ENCODE measurements around the gene OR4E2. TPM values are rescaled to one million over a fixed set of nuclear protein-coding genes. Genes with fewer than 3 reads are reported as not detected.
"Not testable (repeated sequence)": the region's sequence is repeated elsewhere in the genome, so short reads cannot be mapped to it uniquely, and the experiment has no call there.

Gene OR4E2
- polyA plus RNA-seq, 1 experiment, result not detected

GRCh38 chr14:21686468-21686867 lies 32.8 kb downstream of the OR4E2 start:
- ChIA-PET POLR2A (no interaction called here), CTCF (interaction anchor here (1.3 kb wide), 1 partner anchor 25 kb away, joined by 4 read pairs; no protein-coding TSS in a partner anchor)

GRCh38 chr14:21694425-21694824 lies 40.8 kb downstream of the OR4E2 start:
- no peaks in the 10 kb centered on the region for H3K27me3 ChIP-seq (ENCODE audit: control insufficient read depth, insufficient read depth, low read length)
- POLR2A ChIA-PET, result no interaction called here
- peaks cover 7% of the 10 kb centered on the region; the same call in 1 of the 2 replicates for H3K9me3 ChIP-seq (ENCODE audit: control insufficient read depth, insufficient read depth, low read length)
- CTCF ChIA-PET, result no interaction called here
- H3K4me3 ChIP-seq (ENCODE audit: low read depth, low read length), result no peak overlapping the region
- no peak overlapping the region for H3K27ac ChIP-seq (ENCODE audit: low read depth, low read length)
- no peak for TF ChIP-seq CTCF (IDR thresholded peaks at IDR 0.05; ENCODE audit: low read depth, low read length)
- DNase-seq (ENCODE audit: low read depth, low spot score), result no peak

More at GRCh38 chr14:21686468-21686867, 32.8 kb downstream of the OR4E2 start:
- Histone ChIP-seq H3K27me3 (ENCODE audit: control insufficient read depth, insufficient read depth, low read length) (no peaks in the 10 kb centered on the region), H3K27ac (ENCODE audit: low read depth, low read length) (no peak overlapping the region), H3K4me3 (ENCODE audit: low read depth, low read length) (no peak overlapping the region), H3K9me3 (ENCODE audit: control insufficient read depth, insufficient read depth, low read length) (no peaks in the 10 kb centered on the region; the same call in 1 of the 2 replicates)
- DNase-seq (ENCODE audit: low read depth, low spot score), result no peak
- TF ChIP-seq CTCF (IDR thresholded peaks at IDR 0.05; ENCODE audit: low read depth, low read length), result no peak

DNA sequence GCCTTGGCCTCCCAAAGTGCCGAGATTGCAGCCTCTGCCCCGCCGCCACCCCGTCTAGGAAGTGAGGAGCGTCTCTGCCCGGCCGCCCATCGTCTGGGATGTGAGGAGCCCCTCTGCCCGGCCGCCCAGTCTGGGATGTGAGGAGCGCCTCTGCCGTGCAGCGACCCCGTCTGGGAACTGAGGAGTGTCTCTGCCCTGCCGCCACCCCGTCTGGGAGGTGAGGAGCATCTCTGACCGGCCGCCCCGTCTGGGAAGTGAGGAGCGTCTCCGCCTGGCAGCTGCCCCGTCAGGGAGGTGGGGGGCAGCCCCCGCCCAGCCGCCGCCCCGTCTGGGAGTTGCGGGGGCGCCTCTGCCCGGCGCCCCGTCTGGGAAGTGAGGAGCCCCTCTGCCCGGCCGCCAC lies 44.0 kb downstream of the OR4E2 start:
- H3K27ac ChIP-seq (ENCODE audit: low read depth, low read length); POLR2A ChIA-PET; DNase-seq (ENCODE audit: low read depth, low spot score); H3K27me3 ChIP-seq (ENCODE audit: control insufficient read depth, insufficient read depth, low read length); H3K4me3 ChIP-seq (ENCODE audit: low read depth, low read length); H3K9me3 ChIP-seq (ENCODE audit: control insufficient read depth, insufficient read depth, low read length): not testable (repeated sequence)
- CTCF ChIA-PET, result interaction anchor here (2.6 kb wide), 1 partner anchor 13 kb away, joined by 8 read pairs; no protein-coding TSS in a partner anchor

DNA sequence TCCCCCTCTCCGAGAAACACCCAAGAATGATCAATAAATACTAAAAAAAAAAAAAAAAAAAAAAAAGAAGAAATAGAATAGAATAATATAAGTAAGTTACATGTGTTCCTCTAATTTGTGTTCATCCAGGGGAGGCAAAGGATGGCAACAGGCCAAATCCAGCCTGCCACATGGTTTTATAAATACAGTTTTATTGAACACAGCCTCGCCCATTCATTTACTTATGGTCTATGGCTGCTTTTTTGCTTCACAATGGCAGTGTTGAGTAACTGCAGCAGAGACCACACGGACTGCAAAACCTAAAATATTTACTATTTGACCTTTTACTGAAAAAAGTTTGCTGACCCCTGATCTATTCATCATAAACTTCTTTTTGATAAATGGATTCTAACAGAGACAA lies 44.9 kb downstream of the OR4E2 start:
- CTCF ChIA-PET; H3K27ac ChIP-seq (ENCODE audit: low read depth, low read length); DNase-seq (ENCODE audit: low read depth, low spot score); H3K4me3 ChIP-seq (ENCODE audit: low read depth, low read length); H3K9me3 ChIP-seq (ENCODE audit: control insufficient read depth, insufficient read depth, low read length); H3K27me3 ChIP-seq (ENCODE audit: control insufficient read depth, insufficient read depth, low read length); POLR2A ChIA-PET: not testable (repeated sequence)

GRCh38 chr14:21699551-21699950 lies 45.9 kb downstream of the OR4E2 start:
- DNase-seq (ENCODE audit: low read depth, low spot score), result no peak
- CTCF ChIA-PET, result no interaction called here

GRCh38 chr14:21702316-21702715 lies 48.7 kb downstream of the OR4E2 start:
- TF ChIP-seq CTCF (IDR thresholded peaks at IDR 0.05; ENCODE audit: low read depth, low read length), result no peak
- Histone ChIP-seq H3K4me3 (ENCODE audit: low read depth, low read length) (no peak overlapping the region), H3K9me3 (ENCODE audit: control insufficient read depth, insufficient read depth, low read length) (peaks cover 4% of the 10 kb centered on the region; the same call in 1 of the 2 replicates), H3K27ac (ENCODE audit: low read depth, low read length) (no peak overlapping the region), H3K27me3 (ENCODE audit: control insufficient read depth, insufficient read depth, low read length) (no peaks in the 10 kb centered on the region)
- ChIA-PET POLR2A (no interaction called here), CTCF (no interaction called here)
- DNase-seq (ENCODE audit: low read depth, low spot score), result no peak

More at GRCh38 chr14:21699551-21699950, 45.9 kb downstream of the OR4E2 start:
- Histone ChIP-seq H3K4me3 (ENCODE audit: low read depth, low read length) (no peak overlapping the region), H3K27me3 (ENCODE audit: control insufficient read depth, insufficient read depth, low read length) (no peaks in the 10 kb centered on the region), H3K9me3 (ENCODE audit: control insufficient read depth, insufficient read depth, low read length) (peaks cover 7% of the 10 kb centered on the region; the same call in 1 of the 2 replicates), H3K27ac (ENCODE audit: low read depth, low read length) (no peak overlapping the region)
- POLR2A ChIA-PET, result no interaction called here
- no peak for TF ChIP-seq CTCF (IDR thresholded peaks at IDR 0.05; ENCODE audit: low read depth, low read length)
